Adipocyte (in vitro differentiated cells): Measurements from ENCODE around the gene LTA4H.

Source experiments
- DNase-seq: peaks from one replicate; pipeline ENCODE4 v3.0.0-alpha.2; 2015; ENCODE audit warnings: low read depth
- H3K27me3 ChIP-seq: replicated peaks from 2 replicates; pipeline ENCODE4 v1.7.0; 2013; ENCODE audit warnings: mild to moderate bottlenecking, low read length, moderate library complexity; ENCODE audit not compliant: control insufficient read depth, insufficient read depth
- H3K36me3 ChIP-seq: 2 replicates; pipeline ENCODE4 v1.7.0; 2013; ENCODE audit warnings: low read length, mild to moderate bottlenecking, moderate library complexity; ENCODE audit not compliant: control insufficient read depth, insufficient read depth, severe bottlenecking
- H3K4me1 ChIP-seq: 2 replicates; pipeline ENCODE4 v1.7.0; 2013; ENCODE audit warnings: mild to moderate bottlenecking, low read length, moderate library complexity; ENCODE audit not compliant: control insufficient read depth, insufficient read depth
- H3K4me3 ChIP-seq: 2 replicates; pipeline ENCODE4 v1.7.0; 2013; ENCODE audit warnings: mild to moderate bottlenecking, low read length, moderate library complexity
- H3K9ac ChIP-seq: 2 replicates; pipeline ENCODE4 v1.7.0; 2013; ENCODE audit warnings: mild to moderate bottlenecking, low read length, moderate library complexity
- H3K9me3 ChIP-seq: 2 replicates; pipeline ENCODE4 v1.7.0; 2013; ENCODE audit warnings: mild to moderate bottlenecking, low read length, moderate library complexity; ENCODE audit not compliant: control insufficient read depth

LTA4H gene

DNA sequence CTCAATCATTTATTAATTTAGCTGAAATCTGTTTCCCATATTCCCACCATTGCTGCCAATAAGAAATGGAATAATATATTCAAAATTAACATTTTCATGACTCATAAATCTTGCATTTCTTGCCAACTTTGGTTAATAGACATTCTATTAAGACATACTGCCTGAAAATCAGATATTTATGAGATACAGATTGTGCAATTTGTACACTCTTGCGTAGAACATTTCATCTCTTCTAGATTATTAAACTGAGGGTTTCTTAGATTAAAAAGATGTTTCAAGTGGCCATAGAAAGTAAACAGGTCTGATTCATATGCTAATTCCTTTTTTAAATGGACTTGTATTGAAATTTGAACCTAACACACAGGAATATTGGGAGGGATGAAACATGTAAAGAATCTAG is 9.1 kb downstream of the LTA4H start:
- Histone ChIP-seq H3K27me3 (no peaks in the 10 kb centered on the region), H3K4me1 (peaks cover 3% of the 10 kb centered on the region), H3K36me3 (peaks cover 26% of the 10 kb centered on the region), H3K9ac (no peak overlapping the region), H3K9me3 (no peaks in the 10 kb centered on the region), H3K4me3 (no peak overlapping the region)
- DNase-seq = no peak

DNA sequence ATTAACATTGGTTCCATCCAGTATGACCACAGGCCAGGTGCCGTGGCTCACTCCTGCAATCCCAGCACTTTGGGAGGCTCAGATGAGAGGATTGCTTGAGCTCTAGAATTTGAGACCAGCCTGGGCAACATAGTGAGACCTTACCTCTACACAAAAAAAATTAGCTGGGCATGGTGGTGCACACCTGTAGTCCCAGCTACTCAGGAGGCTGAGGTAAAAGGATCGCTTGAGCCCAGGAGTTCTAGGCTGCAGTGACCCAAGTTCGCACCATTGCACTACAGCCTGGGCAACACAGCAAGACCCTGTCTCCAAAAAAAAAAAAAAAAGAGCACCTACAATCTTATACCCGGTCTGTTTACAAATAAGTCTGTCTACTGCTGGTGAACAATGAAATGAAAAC is 9.9 kb downstream of the LTA4H start:
- peaks cover 30% of the 10 kb centered on the region for H3K36me3 ChIP-seq

DNA sequence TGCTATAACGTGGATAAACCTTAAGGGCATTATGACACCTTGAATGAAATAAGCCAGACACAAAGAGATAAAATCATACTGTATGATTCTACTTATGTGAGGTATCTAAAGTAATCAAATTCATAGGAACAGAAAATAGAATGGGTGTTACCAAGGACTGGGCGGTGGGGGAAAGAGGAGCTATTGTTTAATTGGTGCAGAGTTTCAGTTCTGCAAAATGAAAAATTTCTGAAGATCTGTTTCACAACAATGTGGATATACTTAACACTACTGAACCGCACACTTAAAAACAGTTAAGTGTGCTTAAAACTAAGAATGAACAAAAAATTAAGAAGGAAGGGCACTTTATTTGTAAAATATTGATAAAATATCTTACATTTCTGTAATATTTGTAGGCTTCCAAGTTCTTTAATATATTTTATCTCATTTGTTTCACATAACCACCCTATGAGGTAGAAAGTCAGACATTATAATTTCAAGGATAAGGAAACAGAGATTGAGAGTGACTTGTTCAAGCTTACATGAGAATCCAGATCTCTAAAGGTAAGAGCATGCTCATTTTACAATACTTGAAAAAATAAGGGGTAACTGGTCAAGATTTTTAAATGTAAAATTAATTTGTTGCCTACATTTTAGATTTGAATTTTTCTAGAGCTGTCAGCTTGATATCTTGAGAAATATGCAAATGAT is 14.9 kb downstream of the LTA4H start:
- Histone ChIP-seq H3K27me3 (no peaks in the 10 kb centered on the region), H3K9ac (no peak overlapping the region), H3K9me3 (no peaks in the 10 kb centered on the region), H3K4me1 (peaks cover 3% of the 10 kb centered on the region), H3K36me3 (peaks cover 40% of the 10 kb centered on the region), H3K4me3 (no peak overlapping the region)
- DNase-seq = no peak

More for the DNA sequence above, 9.9 kb downstream of the LTA4H start:
- no peak overlapping the region for H3K9ac ChIP-seq
- DNase-seq = no peak
- H3K9me3 ChIP-seq = no peaks in the 10 kb centered on the region
- H3K4me1 ChIP-seq = peaks cover 3% of the 10 kb centered on the region
- H3K27me3 ChIP-seq = no peaks in the 10 kb centered on the region
- no peak overlapping the region for H3K4me3 ChIP-seq

DNA sequence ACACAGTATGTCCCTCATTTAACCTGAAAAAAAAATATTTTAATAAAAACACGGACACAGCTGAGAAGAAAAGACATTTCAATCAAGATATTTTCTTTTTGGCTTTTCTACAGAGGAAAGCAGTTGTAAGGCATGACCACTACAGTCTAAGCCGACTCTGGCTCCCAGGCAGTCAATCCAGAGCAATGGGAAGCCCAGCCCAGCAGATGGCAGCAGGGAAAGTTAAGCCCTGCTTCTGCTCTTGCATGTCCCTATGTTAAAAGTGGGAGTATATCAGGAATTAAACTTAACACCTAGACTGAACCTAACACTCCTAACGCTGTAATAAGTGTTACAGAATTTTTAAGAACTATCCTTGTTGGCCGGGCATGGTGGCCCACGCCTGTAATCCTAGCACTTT is 19.7 kb downstream of the LTA4H start:
- Histone ChIP-seq H3K4me1 (peaks cover 15% of the 10 kb centered on the region), H3K9me3 (no peaks in the 10 kb centered on the region), H3K27me3 (no peaks in the 10 kb centered on the region), H3K4me3 (no peak overlapping the region), H3K36me3 (peaks cover 35% of the 10 kb centered on the region), H3K9ac (no peak overlapping the region)
- peak; percentile 21 for DNase-seq

DNA sequence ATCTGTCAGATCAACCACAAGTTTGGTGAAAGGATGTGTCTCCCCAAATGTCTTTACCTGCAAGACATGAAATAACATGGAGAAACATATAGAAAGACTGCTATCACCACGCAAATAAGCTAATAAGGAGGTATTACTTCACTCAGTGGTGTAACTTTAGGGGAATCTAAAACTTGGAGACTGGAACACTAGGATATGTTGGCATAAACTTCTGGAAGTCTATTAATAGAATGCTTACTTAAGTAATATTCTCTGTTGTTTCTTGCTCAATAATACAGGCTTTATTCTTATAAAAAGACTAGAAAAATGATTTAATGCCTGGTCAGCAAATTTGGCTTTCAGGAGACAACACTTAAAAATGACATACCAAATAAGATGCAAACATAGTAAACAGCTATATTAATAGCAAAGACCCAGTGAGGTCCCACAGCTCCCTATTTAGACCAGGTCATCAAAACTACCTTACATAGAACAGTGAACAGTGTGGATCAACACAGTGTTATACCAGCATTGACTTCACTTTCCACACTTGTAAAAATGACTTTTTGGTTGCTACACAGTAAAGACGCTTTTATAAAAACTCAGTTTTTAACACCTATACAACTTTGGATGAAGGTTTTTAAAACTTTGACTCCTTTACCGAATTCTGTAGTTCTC is 20.3 kb downstream of the LTA4H start:
- Histone ChIP-seq H3K4me3 (no peak overlapping the region), H3K27me3 (no peaks in the 10 kb centered on the region), H3K4me1 (peaks cover 16% of the 10 kb centered on the region), H3K9ac (no peak overlapping the region), H3K36me3 (peaks cover 37% of the 10 kb centered on the region), H3K9me3 (no peaks in the 10 kb centered on the region)
- no peak for DNase-seq

DNA sequence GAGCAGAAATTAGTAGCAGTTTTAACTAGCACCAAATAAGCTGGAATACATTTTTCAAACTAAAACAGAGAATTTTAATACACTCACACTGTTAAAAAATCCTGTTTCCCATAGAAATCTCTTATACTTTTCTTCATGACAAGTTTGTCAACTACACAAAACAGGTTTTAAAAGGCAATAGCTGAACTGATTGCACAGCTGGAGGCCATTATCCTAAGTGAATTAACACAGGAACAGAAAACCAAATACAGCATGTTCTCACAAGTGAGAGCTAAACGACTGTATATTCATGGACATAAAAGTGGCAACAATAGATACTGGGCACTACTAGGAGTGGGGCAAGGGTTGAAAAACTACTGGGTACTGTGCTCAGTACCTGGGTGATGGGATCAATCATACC is 27.7 kb downstream of the LTA4H start:
- Histone ChIP-seq H3K36me3 (peaks cover 61% of the 10 kb centered on the region), H3K4me1 (peaks cover 10% of the 10 kb centered on the region), H3K9ac (no peak overlapping the region), H3K9me3 (no peaks in the 10 kb centered on the region), H3K27me3 (no peaks in the 10 kb centered on the region), H3K4me3 (no peak overlapping the region)
- no peak for DNase-seq

DNA sequence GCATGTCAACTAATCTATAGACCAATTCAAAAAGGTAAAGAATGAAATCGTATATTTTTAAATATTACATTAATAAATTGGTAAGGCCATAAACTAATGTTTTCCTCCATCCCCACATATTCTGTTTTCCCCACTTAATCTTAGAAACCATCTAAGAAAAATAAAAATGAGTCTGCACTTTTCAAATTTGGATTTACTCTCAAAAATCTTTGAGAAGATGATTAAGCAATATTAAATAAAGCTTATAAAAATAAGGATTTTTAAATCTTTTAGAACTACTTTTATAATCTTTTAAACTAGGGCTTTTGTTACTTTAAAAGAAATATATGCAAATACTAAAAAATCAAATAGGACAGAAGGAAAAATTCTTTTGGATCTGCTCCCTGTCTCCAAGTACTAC is 28.7 kb downstream of the LTA4H start:
- Histone ChIP-seq H3K27me3 (no peaks in the 10 kb centered on the region), H3K4me3 (no peak overlapping the region), H3K36me3 (peaks cover 52% of the 10 kb centered on the region), H3K9me3 (no peaks in the 10 kb centered on the region), H3K9ac (no peak overlapping the region), H3K4me1 (peaks cover 10% of the 10 kb centered on the region)
- no peak for DNase-seq

DNA sequence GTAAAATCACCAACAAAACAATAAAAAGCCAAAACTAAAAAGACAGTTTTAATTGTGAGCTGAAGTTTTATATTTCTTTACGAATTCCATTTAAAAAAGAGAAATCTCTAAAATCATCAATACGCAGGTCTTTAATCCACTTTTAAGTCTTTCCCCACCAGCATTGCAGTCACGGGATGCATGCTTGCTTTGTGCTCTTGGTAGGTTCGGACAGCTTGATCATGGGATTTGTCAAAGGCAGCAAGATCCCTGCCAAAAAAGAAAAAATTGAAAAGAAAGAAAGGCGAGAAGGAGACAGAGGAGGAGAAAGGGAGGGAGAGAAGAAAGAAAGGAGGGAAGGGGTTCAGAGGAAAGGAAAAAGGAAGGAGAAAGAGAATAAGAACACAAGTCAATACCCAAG is 34.5 kb downstream of the LTA4H start:
- Histone ChIP-seq H3K4me3 (no peak overlapping the region), H3K9me3 (no peaks in the 10 kb centered on the region), H3K36me3 (peaks cover 23% of the 10 kb centered on the region), H3K4me1 (peaks cover 25% of the 10 kb centered on the region), H3K27me3 (no peaks in the 10 kb centered on the region), H3K9ac (no peak overlapping the region)
- no peak for DNase-seq

DNA sequence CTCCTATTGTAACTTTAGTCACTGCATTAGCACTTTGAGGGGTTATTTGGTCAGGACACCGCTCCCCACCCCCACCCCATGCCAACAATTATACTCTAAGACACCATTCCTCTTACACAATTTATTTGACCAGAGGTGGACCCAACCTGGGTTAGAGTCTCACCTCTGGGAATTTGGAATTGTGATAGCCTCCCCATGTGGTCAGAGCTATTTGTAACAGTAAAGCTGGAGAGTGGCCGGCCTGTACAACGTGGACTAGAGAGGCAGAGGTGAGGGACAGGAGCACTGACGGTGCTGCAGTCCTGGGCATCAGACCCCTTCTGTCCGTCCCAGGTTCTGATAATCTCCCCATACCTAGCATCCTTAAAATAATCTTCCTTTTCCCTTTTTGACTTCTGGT is 35.9 kb downstream of the LTA4H start:
- H3K36me3 ChIP-seq = peaks cover 11% of the 10 kb centered on the region
- DNase-seq = no peak
- no peak overlapping the region for H3K9ac ChIP-seq
- peaks cover 30% of the 10 kb centered on the region for H3K4me1 ChIP-seq
- no peaks in the 10 kb centered on the region for H3K9me3 ChIP-seq
- H3K4me3 ChIP-seq = no peak overlapping the region
- no peaks in the 10 kb centered on the region for H3K27me3 ChIP-seq

DNA sequence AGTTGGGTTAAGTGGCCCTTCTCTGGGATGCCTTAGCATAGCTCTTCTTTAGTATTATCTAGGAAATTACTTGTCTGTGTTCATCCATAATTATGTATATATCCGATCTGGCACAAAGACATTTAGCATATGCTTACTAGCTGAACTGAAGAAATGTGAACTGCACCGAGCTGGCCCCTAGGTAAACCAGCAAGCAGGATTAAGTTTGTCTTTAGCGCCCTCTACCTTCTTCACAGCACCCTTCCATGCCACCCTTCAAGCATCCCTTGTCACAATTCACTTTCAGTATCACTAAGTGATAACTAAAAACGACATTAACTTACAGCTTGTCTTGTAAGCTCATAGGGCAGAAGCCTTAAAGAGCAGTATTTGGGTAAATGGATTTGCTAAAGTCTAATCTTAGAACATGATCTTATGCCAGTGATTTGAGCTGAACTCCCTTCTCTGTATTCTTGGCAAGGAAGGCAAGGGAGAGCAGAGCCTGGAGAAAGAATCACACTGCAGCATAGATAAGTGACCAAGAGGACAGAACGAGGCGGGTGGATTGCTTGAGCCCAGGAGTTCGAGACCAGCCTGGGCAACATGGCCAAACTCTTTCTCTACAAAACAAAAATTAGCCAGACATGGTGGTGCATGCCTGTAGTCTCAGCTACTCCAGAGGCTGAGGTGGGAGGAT is 36.6 kb downstream of the LTA4H start:
- peaks cover 6% of the 10 kb centered on the region for H3K36me3 ChIP-seq
- peaks cover 30% of the 10 kb centered on the region for H3K4me1 ChIP-seq
- DNase-seq = peak; percentile 75
- H3K9ac ChIP-seq = no peak overlapping the region
- no peak overlapping the region for H3K4me3 ChIP-seq
- no peaks in the 10 kb centered on the region for H3K9me3 ChIP-seq
- H3K27me3 ChIP-seq = no peaks in the 10 kb centered on the region

DNA sequence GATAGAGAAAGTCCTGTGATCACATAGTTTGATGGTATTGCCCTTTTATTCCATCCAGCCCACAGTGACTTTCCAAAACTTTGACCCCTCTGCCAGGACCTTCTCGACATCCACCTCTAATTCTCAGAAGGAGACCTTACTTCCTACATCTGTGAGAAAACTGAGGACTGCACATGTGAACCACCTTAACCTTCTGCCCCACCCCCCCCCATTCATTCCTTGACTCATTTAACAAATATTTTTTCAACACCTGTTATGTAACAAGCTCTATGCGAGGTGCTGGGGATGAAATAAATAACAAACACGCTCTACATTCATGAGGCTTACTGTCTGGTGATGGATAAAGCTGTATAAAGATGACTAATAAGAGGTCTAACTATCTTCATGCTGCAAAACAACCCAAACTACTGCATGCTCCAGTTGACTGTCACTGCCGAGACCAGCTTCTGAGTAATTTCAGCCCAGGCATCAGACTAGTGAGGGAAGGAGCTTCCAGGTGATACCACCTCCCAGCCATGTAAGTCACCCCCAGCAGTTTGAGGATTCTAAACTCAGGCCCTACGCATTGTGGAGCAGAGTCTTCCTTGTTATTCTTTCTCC is 37.4 kb downstream of the LTA4H start:
- peaks cover 30% of the 10 kb centered on the region for H3K4me1 ChIP-seq
- H3K9me3 ChIP-seq = no peaks in the 10 kb centered on the region
- no peak for DNase-seq
- H3K36me3 ChIP-seq = peaks cover 4% of the 10 kb centered on the region
- H3K27me3 ChIP-seq = peaks cover 2% of the 10 kb centered on the region
- H3K9ac ChIP-seq = no peak overlapping the region
- no peak overlapping the region for H3K4me3 ChIP-seq
